Activated CD4-positive, alpha-beta T cell treated with anti-CD3 and anti-CD28 coated beads for 1 hour (primary cell): ENCODE data around the gene CCDC82.

Source experiments
- DNase-seq: peaks from one replicate; pipeline ENCODE4 v3.0.0-alpha.2; 2020

CCDC82 gene

DNA sequence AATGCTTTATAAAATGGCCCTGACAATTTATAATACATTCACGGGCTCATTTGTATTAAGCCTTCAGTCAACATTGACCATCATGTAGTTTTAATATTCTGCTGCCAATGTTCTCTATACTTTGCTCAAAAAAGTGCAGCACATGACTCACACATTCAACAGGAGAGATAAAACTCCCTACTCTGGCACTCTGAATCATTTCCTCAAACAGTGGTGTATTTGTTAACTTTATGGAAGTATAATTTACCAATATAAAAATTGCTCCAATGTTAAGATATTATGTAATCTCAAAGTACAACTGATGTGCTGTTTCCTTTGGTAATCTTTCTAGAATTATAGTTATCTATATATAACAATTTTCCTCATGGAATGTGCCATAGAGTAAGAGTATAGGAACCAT, 86.6 kb downstream of the CCDC82 start:
- DNase-seq = no peak
